ENCODE results near the gene ELMOD1. TPM values are rescaled to one million over a fixed set of nuclear protein-coding genes. Genes with fewer than 3 reads are reported as not detected.
A peak's percentile ranks its signal among the peaks of the same experiment; 100 is the strongest.
"Not testable (repeated sequence)": the region's sequence is repeated elsewhere in the genome, so short reads cannot be mapped to it uniquely, and the experiment has no call there.

The ELMOD1 gene
- total RNA-seq, 4 donors from 2014 or later = 0.16 to 0.27 TPM; not detected in 2

DNA sequence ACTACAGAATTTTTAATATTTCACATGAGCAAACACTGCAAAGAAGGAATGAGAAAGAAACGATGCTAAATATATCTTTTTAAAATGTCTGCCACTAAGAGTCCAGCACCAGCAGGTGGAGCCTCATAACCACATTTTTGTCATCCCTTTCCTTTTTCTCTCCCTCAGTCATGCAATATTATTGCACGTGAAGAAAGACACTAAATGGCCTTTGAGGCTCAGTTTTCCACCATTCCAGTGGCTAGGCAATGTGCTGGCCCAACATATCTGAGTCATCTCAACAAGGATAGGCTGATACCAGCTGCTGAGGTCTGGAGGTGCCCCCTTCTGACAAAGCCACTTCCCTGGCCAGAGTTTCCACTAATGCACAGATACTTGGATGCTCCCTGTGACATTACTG, 27.2 kb upstream of the ELMOD1 start:
- Histone ChIP-seq H3K4me1 (peaks cover 10 to 18% (median 14%) of the 10 kb centered on the region in 4 donors), H3K36me3 (peaks cover 0 to 14% (median 0%) of the 10 kb centered on the region in 4 donors), H3K4me3 (no peak overlapping the region), H3K27ac (peak overlapping the region in 2 of 4 donors; percentile 2 to 19), H3K9me3 (no peaks in the 10 kb centered on the region), H3K27me3 (no peaks in the 10 kb centered on the region)
- intact Hi-C loops (cut with DNase I; ENCODE audit: low total_unique reads) = no loop called here
- TF ChIP-seq EP300 (IDR thresholded peaks at IDR 0.05; ENCODE audit: low read depth) = no peak
- no peak for TF ChIP-seq POLR2AphosphoS5 (IDR thresholded peaks at IDR 0.05)
- TF ChIP-seq POLR2A (IDR thresholded peaks at IDR 0.05) = no peak
- TF ChIP-seq, protein P1, sequence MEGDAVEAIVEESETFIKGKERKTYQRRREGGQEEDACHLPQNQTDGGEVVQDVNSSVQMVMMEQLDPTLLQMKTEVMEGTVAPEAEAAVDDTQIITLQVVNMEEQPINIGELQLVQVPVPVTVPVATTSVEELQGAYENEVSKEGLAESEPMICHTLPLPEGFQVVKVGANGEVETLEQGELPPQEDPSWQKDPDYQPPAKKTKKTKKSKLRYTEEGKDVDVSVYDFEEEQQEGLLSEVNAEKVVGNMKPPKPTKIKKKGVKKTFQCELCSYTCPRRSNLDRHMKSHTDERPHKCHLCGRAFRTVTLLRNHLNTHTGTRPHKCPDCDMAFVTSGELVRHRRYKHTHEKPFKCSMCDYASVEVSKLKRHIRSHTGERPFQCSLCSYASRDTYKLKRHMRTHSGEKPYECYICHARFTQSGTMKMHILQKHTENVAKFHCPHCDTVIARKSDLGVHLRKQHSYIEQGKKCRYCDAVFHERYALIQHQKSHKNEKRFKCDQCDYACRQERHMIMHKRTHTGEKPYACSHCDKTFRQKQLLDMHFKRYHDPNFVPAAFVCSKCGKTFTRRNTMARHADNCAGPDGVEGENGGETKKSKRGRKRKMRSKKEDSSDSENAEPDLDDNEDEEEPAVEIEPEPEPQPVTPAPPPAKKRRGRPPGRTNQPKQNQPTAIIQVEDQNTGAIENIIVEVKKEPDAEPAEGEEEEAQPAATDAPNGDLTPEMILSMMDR (IDR thresholded peaks at IDR 0.05) = peak; percentile 42 to 51 (median 45)
- in situ Hi-C loops (cut with MboI; ENCODE audit: low pct_ligation_motif_present in 1 of 4, low pct_unique_long_range_greater_than_20kb in 1 of 4, low sequenced_read_pairs in 3 of 4) = no loop called here
- WGBS, 2 donors (ENCODE audit: low coverage in 1 of 2) = 0 to 8% methylated on average over 2 of the region's 2 CpGs
- DNase-seq = peak; percentile 16

DNA sequence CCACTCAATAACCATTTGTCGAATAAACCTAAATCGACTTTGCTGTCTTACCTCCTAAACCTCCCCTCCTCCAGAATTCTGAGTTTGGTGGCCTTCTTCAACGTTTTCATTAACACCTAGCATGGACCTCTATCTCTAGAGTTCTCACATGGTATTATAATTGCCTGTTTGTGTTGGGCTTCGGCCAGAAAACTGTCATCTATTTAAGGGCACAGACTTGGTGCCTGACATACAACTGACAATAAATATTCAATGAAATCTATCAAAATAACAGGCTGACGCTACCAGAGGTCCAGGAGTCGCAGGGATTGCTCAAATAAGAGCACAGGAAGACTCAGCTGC, 26.1 kb upstream of the ELMOD1 start:
- TF ChIP-seq, protein P1 (IDR thresholded peaks at IDR 0.05) = no peak
- TF ChIP-seq POLR2A (IDR thresholded peaks at IDR 0.05) (no peak), POLR2AphosphoS5 (IDR thresholded peaks at IDR 0.05) (no peak), EP300 (IDR thresholded peaks at IDR 0.05; ENCODE audit: low read depth) (no peak)
- Histone ChIP-seq H3K4me1 (peaks cover 10 to 18% (median 14%) of the 10 kb centered on the region in 4 donors), H3K4me3 (peak overlapping the region; percentile 58 to 75 (median 66)), H3K9me3 (no peaks in the 10 kb centered on the region), H3K27ac (peak overlapping the region; percentile 75 to 85 (median 82)), H3K36me3 (peaks cover 0 to 2% (median 0%) of the 10 kb centered on the region in 4 donors), H3K27me3 (no peaks in the 10 kb centered on the region)
- 6 to 19% methylated on average over 6 of the region's 6 CpGs for WGBS, 2 donors (ENCODE audit: low coverage in 1 of 2)
- intact Hi-C loops (cut with DNase I; ENCODE audit: low total_unique reads) = no loop called here
- no peak for DNase-seq
- in situ Hi-C loops (cut with MboI; ENCODE audit: low pct_ligation_motif_present in 1 of 4, low pct_unique_long_range_greater_than_20kb in 1 of 4, low sequenced_read_pairs in 3 of 4) = no loop called here

DNA sequence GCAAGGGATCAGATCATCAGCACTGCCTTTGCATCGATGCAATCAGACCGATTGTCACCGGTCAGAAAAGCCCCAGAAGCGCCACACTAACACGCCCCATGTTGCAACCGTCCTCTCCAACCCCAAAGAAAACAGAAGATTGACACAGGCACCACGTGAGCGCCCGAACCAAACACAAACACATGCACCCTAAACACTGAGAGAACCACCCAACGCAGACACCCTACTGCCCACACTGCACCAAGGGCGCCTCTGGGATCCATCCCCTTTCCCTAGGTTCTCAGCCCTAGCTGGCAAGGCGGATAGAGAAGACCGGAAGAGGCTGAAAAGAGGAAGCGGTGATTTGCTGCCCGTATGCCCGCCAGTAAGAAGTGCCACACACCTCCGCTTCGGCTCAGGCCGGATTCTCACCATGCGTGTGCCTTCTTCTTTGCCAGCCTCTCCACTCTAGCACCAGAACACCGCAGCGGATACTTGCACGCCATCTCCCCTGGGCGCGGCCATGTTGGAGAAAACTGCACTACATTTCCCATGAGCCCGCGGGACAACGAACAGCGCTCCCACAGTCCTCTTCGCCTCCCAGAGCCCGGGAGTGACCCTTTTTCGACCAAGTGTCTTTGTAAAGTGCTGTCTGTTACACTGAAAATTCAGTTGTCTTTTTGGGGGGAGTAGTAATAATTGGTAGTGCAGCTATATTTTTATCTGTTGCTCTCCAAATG, 25.6 kb upstream of the ELMOD1 start, which contains the start of gene ALKBH8:
Gene ALKBH8 (minus strand): TSS at position 517 of the 719 bp plus-strand sequence. CDS start 4,842 bp downstream, outside the sequence.
- H3K4me1 ChIP-seq = peaks cover 10 to 18% (median 14%) of the 10 kb centered on the region in 4 donors
- H3K9me3 ChIP-seq = no peaks in the 10 kb centered on the region
- TF ChIP-seq POLR2A (IDR thresholded peaks at IDR 0.05) (no peak), POLR2AphosphoS5 (IDR thresholded peaks at IDR 0.05) (peak in 1 of 3 donors; percentile 44), EP300 (IDR thresholded peaks at IDR 0.05; ENCODE audit: low read depth) (no peak)
- TF ChIP-seq, protein P1 (IDR thresholded peaks at IDR 0.05) = no peak
- H3K27ac ChIP-seq = peak within 1 kb of the TSS; percentile 75 to 85 (median 82)
- WGBS, 2 donors (ENCODE audit: low coverage in 1 of 2) = 0% methylated on average over 1 to 32 of the region's 32 CpGs
- DNase-seq = peak; percentile 81
- no peaks in the 10 kb centered on the region for H3K36me3 ChIP-seq
- H3K27me3 ChIP-seq = no peaks in the 10 kb centered on the region
- in situ Hi-C loops (cut with MboI; ENCODE audit: low pct_ligation_motif_present in 1 of 4, low pct_unique_long_range_greater_than_20kb in 1 of 4, low sequenced_read_pairs in 3 of 4) (no loop called here), intact Hi-C loops (cut with DNase I; ENCODE audit: low total_unique reads) (no loop called here)
- H3K4me3 ChIP-seq = peak within 1 kb of the TSS; percentile 58 to 75 (median 66)

DNA sequence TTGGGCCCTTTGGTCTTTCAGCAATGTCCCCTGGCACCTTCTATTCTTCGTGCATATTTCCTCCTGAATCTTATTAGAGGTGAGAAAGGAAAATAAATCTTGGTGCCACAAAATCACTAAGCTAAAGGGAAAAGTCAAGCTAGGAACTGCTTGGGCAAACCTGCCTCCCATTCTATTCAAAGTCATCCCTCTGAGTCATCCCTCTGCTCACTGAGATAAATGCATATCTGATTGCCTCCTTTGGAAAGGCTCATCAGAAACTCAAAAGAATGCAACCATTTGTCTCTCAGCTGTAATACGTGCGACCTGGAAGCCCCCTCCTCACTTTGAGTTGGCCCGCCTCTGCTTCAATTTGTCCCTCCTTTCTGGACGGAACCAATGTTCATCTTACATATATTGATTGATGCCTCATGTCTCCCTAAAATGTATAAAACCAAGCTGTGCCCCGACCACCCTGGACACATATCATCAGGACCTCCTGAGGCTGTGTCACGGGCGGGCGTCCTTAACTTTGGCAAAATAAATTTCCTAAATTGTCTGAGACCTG, 24.9 kb upstream of the ELMOD1 start:
- H3K36me3 ChIP-seq; intact Hi-C loops (cut with DNase I; ENCODE audit: low total_unique reads); DNase-seq; in situ Hi-C loops (cut with MboI; ENCODE audit: low pct_ligation_motif_present in 1 of 4, low pct_unique_long_range_greater_than_20kb in 1 of 4, low sequenced_read_pairs in 3 of 4); H3K9me3 ChIP-seq; H3K27me3 ChIP-seq: not testable (repeated sequence)
- WGBS, 2 donors (ENCODE audit: low coverage in 1 of 2) = 19 to 64% methylated on average over 3 to 9 of the region's 9 CpGs
- H3K27ac ChIP-seq = peak overlapping the region; percentile 75 to 85 (median 82)
- H3K4me1 ChIP-seq = peaks cover 10 to 18% (median 14%) of the 10 kb centered on the region in 4 donors
- peak overlapping the region; percentile 58 to 75 (median 66) for H3K4me3 ChIP-seq
